Cerebellar nuclear complex (tissue), 1 donor: ENCODE measurements around the gene RGS7BP.

ENCODE experiments used
- DNase-seq, 2 experiments: peaks; one replicate each; lab custom pipeline; 2025; lab: John Stamatoyannopoulos, UW

The RGS7BP gene

GRCh38 chr5:64632251-64632650, 126.4 kb downstream of the RGS7BP start:
- DNase-seq: no peak

- no peak for DNase-seq
Measured at GRCh38 chr5:64634997-64635686, 129.3 kb downstream of the RGS7BP start.

- DNase-seq: no peak
Measured at GRCh38 chr5:64637144-64637543, 131.3 kb downstream of the RGS7BP start.

- no peak for DNase-seq
Measured at GRCh38 chr5:64637837-64638443, 132.1 kb downstream of the RGS7BP start.

GRCh38 chr5:64644831-64645230, 139.0 kb downstream of the RGS7BP start:
- DNase-seq: no peak

GRCh38 chr5:64646169-64646568, 140.4 kb downstream of the RGS7BP start:
- no peak for DNase-seq

GRCh38 chr5:64649512-64649911, 143.7 kb downstream of the RGS7BP start:
- no peak for DNase-seq

GRCh38 chr5:64653766-64654560, 148.1 kb downstream of the RGS7BP start:
- DNase-seq: no peak

GRCh38 chr5:64654561-64654938, 148.7 kb downstream of the RGS7BP start:
- DNase-seq: no peak

- DNase-seq: no peak
Measured at GRCh38 chr5:64655596-64655995, 149.8 kb downstream of the RGS7BP start.

- DNase-seq: no peak
Measured at GRCh38 chr5:64659289-64659688, 153.5 kb downstream of the RGS7BP start.
